ENCODE measurements around the gene PMP22.

Gene PMP22

GRCh38 chr17:15250135-15250860 lies 14.8 kb downstream of the PMP22 start:
- DNase-seq (ENCODE audit: extremely low spot score): no peak
- ChIA-PET CTCF (interaction anchor here (1.2 kb wide), 1 partner anchor 253 kb away, joined by 5 read pairs; no protein-coding TSS in a partner anchor), POLR2A (no interaction called here)
- no peak for TF ChIP-seq CTCF (IDR thresholded peaks at IDR 0.05; ENCODE audit: control extremely low read depth, extremely low read depth, low read depth, missing control alignments)

- POLR2A ChIA-PET: no interaction called here
- CTCF ChIA-PET: interaction anchor here (1.8 kb wide), 1 partner anchor 8 kb away, joined by 20 read pairs; no protein-coding TSS in a partner anchor
Observed at GRCh38 chr17:15249487-15249886, 15.6 kb downstream of the PMP22 start.

GRCh38 chr17:15247891-15248529 lies 17.1 kb downstream of the PMP22 start:
- TF ChIP-seq CTCF (IDR thresholded peaks at IDR 0.05; ENCODE audit: control extremely low read depth, extremely low read depth, low read depth, missing control alignments): no peak
- ChIA-PET CTCF (interaction anchor here (0.9 to 1.8 kb wide), 4 partner anchors 10 to 255 kb away, joined by 3 to 20 read pairs (median 4); no protein-coding TSS in a partner anchor), POLR2A (no interaction called here)
- no peak for DNase-seq (ENCODE audit: extremely low spot score)

More at GRCh38 chr17:15249487-15249886, 15.6 kb downstream of the PMP22 start:
- TF ChIP-seq CTCF (IDR thresholded peaks at IDR 0.05; ENCODE audit: control extremely low read depth, extremely low read depth, low read depth, missing control alignments): no peak
- DNase-seq (ENCODE audit: extremely low spot score): no peak

- DNase-seq (ENCODE audit: extremely low spot score): no peak
- POLR2A ChIA-PET: no interaction called here
- TF ChIP-seq CTCF (IDR thresholded peaks at IDR 0.05; ENCODE audit: control extremely low read depth, extremely low read depth, low read depth, missing control alignments): no peak
- CTCF ChIA-PET: interaction anchor here (2.2 kb wide), 1 partner anchor 13 kb away, joined by 6 read pairs; no protein-coding TSS in a partner anchor
Observed at GRCh38 chr17:15245054-15245453, 20.1 kb downstream of the PMP22 start.

- CTCF ChIA-PET: interaction anchor here (1.0 to 1.2 kb wide), 2 partner anchors 14 to 18 kb away, joined by 3 to 4 read pairs; no protein-coding TSS in a partner anchor
- no peak for DNase-seq (ENCODE audit: extremely low spot score)
- TF ChIP-seq CTCF (IDR thresholded peaks at IDR 0.05; ENCODE audit: control extremely low read depth, extremely low read depth, low read depth, missing control alignments): no peak
- POLR2A ChIA-PET: no interaction called here
Observed at GRCh38 chr17:15240644-15241043, 24.5 kb downstream of the PMP22 start.

- TF ChIP-seq CTCF (IDR thresholded peaks at IDR 0.05; ENCODE audit: control extremely low read depth, extremely low read depth, low read depth, missing control alignments): no peak
- DNase-seq (ENCODE audit: extremely low spot score): no peak
- ChIA-PET CTCF (no interaction called here), POLR2A (no interaction called here)
Observed at GRCh38 chr17:15239491-15239890, 25.6 kb downstream of the PMP22 start.
